T-helper 22 cell (primary cell): Measurements from ENCODE around the gene ZKSCAN8.
A peak's percentile ranks its signal among the peaks of the same experiment; 100 is the strongest.
"Not testable (repeated sequence)": the region's sequence is repeated elsewhere in the genome, so short reads cannot be mapped to it uniquely, and the experiment has no call there.

Experiments
- DNase-seq: peaks from one replicate; pipeline ENCODE4 v3.0.0-alpha.2; 2020; ENCODE audit warnings: low read depth

Gene ZKSCAN8

DNA sequence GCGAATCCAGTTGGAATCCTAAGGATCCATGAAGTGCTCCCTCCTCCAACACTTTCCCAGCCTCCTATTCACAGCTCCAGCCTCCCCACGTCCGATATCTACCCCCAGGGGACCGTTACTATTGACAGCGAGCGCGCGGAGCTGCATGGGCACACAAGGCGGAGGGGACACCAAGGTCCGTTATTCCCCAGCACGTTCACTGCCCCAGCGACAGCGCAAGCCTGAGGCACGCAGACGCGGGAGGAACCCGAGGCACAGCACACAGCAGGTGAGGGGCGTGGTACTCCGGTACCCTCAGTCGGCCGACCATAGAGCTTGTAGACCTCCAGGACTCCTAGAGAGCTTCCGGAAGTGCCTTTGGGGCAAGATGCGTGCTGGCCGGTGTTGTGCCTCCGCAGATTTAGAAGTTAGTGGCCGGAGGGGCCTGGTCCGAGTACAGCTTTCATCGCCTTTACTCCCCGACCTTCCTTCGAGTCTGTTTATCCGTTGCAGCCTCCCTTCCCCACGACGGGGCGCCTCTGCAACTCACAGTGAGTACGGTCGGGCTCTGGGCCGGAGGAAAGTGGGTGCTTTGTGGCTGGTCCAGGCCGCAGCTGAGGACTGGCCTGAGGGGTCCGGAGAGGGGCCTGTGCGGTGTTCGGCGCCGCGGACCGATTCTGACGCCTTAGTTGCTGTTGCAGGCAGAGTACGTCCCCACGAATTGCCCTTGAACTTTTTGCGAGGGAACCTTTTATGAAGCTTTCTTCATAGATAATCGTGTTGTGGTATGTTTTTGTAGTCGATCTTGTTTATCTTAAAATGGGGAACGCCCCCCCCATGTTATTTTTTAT is at the start of gene ZKSCAN8:
Gene ZKSCAN8 (plus strand): TSS at position 384 of the 830 bp plus-strand sequence. CDS start 6,525 bp downstream, outside the sequence.
- DNase-seq: peak; percentile 59

DNA sequence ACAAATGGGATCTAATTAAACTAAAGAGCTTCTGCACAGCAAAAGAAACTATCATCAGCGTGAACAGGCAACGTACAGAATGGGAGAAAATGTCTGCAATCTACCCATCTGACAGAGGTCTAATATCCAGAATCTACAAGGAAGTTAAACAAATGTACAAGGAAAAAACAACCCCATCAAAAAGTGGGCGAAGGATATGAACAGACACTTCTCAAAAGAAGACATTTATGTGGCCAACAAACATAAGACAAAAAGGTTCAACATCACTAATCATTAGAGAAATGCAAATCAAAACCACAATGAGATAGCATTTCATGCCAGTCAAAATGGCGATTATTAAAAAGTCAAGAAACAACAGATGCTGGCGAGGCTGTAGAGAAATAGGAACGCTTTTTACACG is 39.5 kb upstream of the ZKSCAN8 start:
- DNase-seq: not testable (repeated sequence)

DNA sequence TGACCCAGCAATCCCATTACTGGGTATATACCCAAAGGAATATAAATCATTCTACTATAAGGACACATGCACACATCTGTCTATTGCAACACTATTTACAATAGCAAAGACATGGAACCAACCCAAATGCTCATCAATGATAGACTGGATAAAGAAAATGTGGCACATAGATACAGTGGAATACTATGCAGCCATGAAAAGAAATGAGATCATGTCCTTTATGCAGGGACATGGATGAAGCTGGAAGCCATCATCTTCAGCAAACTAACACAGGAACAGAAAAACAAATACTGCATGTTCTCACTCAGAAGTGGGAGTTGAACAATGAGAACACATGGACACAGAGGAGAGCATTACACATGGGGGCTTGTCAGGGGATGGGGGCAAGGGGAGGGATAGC is 39.0 kb upstream of the ZKSCAN8 start:
- DNase-seq: not testable (repeated sequence)

DNA sequence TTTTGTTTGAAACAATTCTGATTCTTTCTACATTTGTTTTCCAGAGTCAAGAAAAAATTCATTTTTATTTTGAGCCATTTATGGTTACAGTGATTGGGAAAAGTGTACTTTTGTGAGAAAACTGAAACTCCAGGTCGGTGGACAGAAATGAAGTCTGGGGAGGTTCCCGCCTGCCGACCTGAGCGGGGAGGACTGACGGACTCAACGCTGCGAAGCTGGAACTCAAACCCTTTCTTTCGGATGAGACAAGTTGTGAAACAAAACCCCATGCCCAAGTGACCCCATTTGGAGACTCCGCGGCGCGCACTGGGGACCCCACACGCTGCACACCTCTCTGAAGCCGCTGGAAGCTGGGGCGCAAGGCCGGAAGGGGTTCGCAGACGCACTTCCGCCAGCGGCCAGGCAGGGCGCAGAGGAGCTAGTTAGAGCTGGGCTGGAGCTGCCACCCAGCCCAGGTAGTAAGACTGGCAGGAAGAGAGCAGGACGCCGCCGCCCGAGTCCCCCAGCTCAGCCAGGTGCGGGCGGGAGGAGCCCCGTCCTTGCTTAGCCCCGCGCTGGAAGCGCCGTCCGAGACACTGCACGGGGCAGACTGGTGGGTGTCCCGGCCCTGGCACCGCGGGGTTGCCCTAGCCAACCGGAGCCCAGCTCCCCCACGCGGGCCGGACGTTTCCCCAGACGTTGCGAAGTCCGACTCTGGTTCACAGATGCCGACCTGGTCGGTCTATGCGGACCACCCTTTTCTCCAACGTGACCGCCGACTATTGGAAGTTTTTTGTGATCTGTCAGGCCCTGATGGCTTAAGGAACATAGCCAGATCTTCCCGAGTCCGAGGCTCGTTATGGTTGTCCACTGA is 37.1 kb upstream of the ZKSCAN8 start:
- DNase-seq: peak; percentile 66

DNA sequence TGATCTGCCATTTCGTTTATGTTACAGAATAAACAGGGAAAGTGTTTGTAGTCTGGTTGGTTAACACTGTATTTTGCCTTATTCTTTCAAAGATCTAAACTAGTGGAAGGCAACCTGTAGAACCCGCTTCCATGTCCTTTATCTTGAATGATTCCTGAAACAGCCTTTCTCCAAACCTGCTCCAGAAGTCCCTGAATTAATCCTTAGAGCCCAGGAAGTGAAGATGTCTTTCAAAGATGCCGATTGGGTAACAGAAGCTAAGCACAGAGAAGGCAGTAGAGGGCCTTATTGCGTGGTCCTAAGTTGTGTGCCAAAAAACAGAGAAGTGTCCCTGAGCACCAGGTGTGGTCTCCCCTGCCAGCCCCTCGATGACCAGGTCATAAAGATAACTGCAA is 36.4 kb upstream of the ZKSCAN8 start:
- no peak for DNase-seq

DNA sequence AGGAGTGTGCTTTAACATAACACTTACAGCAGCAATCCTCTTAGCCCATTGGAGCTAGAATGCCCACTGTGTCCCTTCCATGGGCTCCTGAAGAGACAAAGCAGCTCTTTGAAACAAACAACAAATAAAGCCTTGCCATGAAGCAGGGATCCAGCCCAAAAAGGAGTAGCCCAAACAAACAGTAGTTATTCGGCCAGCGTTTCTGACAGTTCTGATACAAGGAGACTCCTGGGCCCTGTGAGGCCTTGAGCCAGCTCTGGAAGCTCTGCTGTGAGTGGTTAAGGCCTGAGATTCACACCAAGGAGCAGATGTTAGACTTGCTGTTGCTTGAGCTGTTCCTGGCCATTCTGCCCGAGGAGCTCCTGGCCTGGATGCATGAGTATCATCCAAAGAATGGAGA is 34.2 kb upstream of the ZKSCAN8 start:
- no peak for DNase-seq

DNA sequence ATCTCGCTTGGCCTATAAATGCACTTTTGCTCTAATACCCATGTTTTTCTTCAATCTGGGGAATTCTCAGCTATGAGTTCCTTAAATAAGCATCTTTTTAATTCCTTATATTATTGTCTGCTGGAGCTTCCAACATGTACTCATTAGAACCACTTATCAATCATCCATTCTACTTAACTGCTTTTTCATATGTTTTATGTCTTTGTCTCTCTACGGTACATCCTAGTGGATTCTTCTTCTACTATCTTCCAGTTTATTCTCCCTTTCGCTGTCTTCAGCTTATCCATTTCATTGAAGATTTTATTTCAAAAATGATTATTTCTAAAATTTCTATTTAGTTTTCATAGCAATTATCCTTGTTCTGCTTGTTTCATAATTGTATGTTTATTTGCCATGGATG is 29.7 kb upstream of the ZKSCAN8 start:
- no peak for DNase-seq

DNA sequence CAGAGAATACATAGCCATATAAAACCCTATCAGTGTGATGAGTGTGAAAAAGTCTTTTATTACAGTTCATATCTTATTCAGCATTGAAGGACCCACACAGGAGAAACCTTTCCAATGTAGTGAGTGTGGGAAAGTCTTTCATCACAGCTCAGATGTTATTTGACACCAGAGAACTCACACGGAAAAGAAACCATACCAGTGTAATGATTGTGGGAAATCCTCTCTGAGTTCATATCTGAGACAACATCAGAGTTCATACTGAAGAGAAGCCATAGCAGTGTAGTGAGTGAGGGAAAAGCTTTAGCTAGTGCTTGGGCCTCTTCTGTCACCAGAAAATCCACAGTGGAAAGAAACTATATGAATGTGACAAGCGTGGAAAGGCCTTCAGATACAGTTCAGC is 25.9 kb upstream of the ZKSCAN8 start:
- DNase-seq: no peak

DNA sequence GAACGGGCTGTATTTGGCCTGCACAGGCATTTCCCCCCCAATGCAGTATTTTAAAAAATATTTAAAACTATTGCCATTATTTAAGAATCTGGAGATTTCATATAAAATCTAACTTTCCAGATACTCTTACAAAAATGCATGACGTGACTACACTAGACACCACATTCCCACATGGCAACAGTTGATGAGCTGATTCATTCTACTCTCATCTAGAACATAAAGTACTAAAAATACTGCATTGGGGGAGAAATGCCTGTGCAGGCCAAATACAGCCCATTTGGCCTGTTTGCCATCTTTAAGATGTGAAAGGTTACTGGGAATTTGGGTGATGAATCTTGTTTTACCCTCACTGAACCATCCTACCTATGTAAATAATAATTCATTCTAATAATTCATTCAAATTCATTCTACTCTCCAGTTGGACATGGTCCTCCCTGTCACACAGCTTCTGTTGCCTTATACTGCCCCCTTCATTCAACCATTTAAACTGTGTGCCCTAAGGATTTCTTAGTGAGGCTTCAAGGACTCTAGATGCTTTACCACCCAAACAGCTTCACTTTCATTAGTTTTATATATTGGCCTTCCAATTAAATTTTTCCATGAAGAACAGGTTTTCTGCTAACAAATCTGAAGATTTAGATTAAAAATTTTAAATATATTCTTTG is 24.2 kb upstream of the ZKSCAN8 start:
- no peak for DNase-seq

DNA sequence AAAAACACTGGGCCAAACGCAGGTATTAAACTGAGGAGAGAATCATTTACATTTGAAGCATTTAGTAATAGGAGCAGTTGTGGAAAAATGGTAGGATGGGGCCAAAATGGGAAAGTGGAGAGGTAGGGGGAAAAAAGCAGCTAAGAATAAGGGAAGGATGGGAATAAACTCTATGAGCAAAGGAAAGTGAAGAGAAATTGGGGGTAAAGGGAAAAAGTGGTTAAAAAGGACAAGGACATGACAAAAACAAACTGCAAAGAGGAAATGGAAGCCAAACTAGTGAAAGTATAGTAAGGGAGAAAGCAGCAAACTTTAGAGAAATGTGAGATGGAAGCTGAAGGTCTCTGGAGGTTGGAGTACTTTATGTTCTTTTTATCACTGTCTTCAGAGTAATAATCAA is 23.5 kb upstream of the ZKSCAN8 start:
- DNase-seq: no peak

DNA sequence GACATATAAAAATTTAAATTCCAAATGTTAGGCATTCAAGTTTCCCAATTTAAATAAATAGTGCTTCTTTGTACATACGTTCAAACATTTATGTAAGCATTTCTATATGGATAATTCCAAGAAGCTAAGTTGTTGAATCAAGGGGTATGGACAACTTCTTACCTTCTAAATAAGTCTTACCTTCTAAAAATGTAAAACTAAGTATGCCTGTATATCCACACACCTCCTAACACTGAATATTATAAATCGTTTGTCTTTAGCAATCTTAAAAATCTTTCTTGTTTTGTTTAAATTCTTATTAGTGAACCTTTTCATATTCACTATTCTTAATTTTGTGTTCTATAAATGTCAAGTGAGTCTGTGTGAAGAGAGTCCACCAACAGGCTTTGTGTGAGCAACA is 19.8 kb upstream of the ZKSCAN8 start:
- no peak for DNase-seq

DNA sequence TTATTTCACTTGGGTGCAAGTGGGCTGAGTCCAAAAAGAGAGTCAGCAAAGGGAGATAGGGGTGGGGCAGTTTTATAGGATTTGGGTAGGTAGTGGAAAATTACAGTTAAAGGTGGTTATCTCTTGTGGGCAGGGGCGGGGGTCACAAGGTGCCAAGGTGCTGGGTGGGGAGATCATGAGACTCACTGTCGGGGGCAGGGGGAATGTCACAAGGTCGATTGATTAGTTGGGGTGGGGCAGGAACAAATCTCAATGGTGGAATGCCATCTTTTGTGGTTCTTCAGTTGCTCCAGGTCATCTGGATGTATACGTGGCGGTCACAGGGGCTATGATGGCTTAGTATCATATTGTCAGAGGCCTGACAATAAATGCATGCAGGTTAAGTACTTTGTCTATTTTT is 19.4 kb upstream of the ZKSCAN8 start:
- DNase-seq: not testable (repeated sequence)

DNA sequence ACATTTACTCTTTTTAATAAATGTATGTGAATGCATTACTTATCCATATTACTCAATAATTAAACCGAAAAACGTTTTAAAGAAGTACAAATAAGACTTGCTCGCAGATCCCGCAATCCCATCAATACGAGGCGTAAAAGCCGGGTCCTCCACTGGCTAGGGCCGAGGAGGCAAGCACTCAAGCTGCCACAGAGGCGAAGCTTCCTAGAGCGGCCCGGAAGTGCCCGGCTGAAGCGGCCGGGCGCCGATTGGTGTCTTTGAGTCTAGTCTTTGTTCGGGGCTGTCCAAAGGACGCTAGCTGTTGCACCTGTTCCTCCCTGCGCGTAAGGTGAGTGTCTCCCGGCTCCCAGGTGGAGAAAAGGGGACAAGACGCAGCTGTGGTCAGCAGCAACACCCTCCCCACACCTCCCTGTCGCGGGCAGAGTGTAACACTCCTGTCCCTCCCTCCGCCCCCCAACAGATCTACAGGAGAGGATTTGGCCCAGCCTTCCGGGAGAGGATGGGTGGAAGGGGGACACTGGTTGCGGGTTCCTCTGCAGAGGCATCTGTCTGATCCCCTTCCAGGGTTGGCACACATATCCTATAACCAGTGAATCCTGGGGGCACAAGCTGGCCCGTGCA is 17.2 kb upstream of the ZKSCAN8 start, which contains the start of gene ZSCAN16:
Gene ZSCAN16 (plus strand): TSS at position 260 of the 621 bp plus-strand sequence. CDS start 835 bp downstream, outside the sequence.
- DNase-seq: peak; percentile 53

DNA sequence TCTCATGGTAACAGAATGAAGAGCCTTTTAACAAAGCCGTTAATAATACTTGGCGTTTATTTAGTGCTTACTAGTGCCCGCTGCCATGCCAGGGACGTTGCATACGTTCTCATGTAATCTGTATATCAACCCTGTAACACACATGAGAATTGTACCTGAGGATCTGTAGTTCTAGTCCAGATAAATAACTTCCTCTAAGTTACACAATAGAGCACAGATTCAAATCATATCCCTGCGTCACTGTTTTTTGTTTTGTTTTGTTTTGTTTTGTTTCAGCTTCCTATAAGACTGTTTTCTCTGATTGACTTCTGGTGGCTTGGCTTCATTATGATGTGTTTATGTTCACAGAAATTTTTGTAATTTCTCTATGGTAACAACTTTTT is 16.7 kb upstream of the ZKSCAN8 start:
- DNase-seq: no peak

DNA sequence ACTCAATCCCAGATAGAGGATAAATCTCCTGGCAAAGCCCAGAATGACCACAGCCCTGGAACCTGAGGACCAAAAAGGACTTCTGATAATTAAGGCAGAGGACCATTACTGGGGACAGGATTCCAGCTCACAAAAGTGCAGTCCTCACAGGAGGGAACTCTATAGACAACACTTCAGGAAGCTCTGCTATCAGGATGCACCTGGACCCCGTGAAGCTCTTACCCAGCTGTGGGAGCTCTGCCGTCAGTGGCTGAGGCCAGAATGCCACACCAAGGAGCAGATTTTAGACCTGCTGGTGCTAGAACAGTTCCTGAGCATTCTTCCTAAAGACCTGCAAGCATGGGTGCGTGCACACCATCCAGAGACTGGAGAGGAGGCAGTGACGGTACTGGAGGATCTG is 16.3 kb upstream of the ZKSCAN8 start:
- no peak for DNase-seq

DNA sequence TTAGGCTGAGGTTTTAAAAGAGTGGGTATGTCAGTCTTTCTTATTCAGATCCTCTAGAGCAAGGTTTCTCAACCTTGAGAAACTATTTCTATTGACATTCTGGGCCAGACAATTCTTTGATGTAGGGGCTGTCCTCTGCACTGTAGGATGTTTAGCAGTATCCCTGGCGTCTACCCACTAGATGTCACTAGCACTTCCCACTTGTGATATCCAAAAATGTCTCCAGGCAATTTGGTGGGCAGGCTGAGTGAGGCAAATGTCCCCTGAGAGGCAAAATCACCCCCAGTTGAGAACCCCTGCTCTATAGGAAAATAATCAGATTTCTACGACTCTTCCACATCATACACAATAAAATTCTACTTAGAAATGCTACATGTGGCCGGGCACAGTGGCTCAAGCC is 7.7 kb upstream of the ZKSCAN8 start:
- no peak for DNase-seq

DNA sequence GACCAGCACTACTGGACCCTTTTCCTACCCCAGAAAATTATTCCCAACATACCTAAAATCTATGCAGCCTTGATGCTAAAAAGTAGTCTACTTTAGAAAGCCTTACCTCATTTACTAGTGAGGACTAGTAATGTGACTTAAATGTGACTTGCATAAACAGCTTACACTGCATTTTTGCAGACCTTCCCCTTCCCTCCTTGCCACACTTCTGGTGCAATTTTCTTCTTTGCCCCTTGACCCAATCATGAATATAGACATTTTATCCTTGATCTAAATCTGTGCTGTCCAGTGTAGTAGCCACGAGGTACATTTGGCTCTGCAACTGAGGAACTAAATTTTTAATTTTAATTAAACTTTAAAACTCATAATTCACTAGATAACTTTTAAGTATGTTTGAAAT is 7.0 kb upstream of the ZKSCAN8 start:
- no peak for DNase-seq

DNA sequence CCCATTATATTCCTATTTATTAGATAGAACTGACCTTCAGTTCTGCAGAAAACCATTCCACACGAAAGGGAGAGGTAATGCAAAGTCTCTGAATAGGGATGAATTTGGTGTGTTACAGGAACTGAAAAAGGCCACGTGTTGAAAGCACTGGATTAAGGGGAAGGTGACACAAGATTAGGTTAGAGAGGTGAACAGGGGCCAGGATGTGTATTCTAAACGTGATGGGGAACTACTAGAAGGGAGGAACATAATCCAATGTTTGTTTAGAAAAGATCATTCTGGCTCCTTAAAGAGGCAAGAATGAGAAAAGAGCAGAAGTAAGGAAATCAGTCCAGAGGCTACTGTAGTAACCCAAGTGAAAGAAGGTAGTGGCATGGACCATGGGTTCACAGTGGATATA is 6.3 kb upstream of the ZKSCAN8 start:
- no peak for DNase-seq

DNA sequence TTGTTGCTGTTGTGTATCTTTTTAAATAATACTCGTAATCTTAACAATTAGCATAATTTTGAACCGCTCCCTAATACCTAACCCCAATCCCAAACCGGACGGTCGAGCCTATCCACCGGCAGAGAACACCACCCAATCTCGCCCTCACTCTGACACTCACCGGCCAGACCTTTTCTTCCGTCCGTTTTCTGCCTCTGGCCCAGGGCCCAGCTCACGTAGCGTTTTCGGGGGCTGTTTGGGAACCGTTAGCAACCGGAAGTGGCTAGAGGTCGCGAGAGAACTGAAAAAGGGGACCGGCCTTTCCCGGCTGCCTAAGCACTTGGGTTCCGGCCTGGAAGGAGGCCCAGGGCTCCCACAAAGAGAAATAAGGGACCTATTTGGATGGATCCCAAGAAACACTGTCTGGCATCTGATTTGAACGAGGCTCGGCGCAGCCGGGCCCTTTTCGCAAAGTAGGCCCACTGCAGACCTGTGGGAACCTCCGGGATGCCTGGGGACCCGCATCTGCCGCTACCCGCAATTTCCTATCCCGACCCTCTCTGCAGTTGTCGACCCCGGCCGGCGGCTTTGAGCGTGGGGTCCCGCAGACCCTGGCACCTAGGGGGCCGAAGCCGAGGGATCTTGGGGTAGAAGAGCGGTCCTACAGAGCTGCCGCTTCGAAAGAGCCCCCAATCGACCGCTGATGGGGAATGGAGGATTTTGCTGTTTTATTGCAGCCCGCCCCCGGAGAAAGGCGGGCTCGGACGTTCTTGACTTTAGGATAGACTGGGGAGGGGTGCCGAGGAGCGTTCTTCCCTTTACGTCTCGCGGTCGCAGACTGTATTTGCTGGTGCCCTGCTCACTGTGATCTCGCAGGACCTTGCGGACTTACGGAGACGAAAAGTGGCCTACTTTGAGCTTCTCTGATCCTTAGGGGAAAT is 4.8 kb upstream of the ZKSCAN8 start:
- DNase-seq: peak; percentile 43

DNA sequence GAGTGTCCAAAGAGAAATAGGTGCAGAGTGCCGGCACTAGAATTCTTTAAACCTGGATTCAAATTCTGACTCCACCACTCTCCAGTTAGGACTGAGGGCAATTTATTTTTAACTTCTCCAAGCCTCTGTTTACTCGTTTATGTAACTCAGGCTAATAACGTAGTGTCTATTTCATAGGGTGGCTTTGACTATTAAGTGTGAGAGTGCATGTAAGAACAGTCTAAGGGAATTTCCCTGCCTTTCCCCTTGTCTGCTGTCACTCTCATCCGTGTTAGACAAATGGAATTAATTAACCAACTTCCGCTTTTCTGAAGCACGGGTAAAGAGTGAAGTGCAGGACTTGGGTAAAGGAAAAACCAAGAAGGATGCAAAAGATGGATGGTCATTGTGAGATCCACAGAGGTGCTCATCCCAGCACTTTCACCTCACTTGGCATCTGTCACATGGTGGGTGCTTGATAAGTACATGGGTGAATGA is 4.1 kb upstream of the ZKSCAN8 start:
- peak; percentile 24 for DNase-seq
